ENCODE measurements around the gene SCYGR2.
"Not testable (repeated sequence)": the region's sequence is repeated elsewhere in the genome, so short reads cannot be mapped to it uniquely, and the experiment has no call there.

Gene SCYGR2, protein sequence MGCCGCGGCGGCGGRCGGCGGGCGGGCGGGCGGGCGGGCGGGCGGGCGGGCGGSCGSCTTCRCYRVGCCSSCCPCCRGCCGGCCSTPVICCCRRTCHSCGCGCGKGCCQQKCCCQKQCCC

GRCh38 chr2:227598835-227599503 lies at the start of gene SCYGR2:
SCYGR2 (plus strand) TSS chr2:227598893; CDS start chr2:227598893, 0 bp downstream.
- not testable (repeated sequence) for DNase-seq

DNA sequence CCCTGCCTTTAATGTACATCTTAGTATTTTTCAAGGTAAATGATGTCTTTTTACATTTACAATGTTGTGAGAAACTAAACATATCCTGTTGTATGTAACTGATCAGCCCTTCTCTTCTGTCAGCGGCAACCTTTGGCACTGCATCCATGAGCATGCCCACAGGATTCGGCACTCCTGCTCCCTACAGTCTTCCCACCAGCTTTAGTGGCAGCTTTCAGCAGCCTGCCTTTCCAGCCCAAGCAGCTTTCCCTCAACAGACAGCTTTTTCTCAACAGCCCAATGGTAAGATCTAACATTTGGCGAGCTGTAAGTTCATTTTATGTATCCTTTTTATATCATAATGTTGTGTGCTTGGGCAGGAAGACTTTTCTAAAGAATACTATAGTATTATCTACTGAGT lies 46.9 kb upstream of the SCYGR2 start:
- DNase-seq, result no peak

- no peak for DNase-seq
Measured at GRCh38 chr2:227562581-227562980, 36.1 kb upstream of the SCYGR2 start.

- DNase-seq, result no peak
Measured at GRCh38 chr2:227565080-227565479, 33.6 kb upstream of the SCYGR2 start.

- DNase-seq, result no peak
Measured at GRCh38 chr2:227566012-227566411, 32.7 kb upstream of the SCYGR2 start.

DNA sequence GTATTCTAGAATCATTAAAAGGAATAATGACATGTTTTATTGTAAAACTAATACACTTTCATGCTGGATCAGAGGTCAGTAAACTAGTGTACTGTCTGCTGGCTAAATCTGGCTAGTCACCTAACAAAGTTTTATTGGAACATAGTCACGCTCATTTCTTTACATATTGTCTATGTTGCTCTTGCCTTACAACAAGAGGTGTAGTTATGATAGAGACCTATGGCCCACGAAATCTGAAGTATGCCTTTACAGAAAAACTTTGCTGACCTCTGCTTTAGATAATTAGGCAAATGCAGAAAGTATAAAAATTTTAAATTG lies 29.9 kb upstream of the SCYGR2 start:
- DNase-seq, result no peak

- no peak for DNase-seq
Measured at GRCh38 chr2:227570615-227571014, 28.1 kb upstream of the SCYGR2 start.

DNA sequence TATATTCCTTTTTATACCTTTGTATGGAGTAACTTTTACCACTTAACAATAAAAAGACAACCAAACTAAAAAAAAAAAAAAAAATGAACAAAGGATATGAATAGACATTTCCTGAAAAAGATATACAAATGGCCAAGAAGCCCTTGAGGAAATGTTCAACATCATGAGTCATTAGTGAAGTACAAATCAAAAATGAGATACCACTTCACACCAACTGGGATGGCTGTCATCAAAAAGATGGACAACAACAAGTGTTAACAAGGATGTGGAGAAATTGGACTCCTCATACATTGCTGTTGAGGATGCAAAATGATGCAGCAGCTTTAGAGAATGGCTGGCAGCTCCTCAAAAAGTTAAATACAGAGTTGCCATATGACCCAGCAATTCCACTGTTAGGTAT lies 22.6 kb upstream of the SCYGR2 start:
- DNase-seq, result no peak

DNA sequence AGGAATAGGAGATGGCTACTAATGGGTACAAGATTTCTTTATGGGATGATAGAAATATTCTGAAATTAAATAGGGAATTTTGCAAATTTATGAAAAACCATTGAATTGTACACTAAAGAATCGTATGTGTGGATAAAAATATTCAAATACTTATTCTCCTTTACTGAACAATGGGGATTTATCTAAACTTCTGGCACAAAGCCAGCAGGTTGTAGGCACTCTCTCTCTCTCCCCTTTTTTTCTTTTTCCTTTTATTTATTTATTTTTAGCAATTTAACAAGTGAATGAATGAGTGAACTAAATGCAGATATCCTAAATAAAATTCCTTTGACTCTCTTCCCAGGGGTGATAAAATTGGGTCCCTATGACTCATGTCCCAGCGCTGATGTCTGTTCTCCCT lies 21.9 kb upstream of the SCYGR2 start:
- DNase-seq, result no peak

DNA sequence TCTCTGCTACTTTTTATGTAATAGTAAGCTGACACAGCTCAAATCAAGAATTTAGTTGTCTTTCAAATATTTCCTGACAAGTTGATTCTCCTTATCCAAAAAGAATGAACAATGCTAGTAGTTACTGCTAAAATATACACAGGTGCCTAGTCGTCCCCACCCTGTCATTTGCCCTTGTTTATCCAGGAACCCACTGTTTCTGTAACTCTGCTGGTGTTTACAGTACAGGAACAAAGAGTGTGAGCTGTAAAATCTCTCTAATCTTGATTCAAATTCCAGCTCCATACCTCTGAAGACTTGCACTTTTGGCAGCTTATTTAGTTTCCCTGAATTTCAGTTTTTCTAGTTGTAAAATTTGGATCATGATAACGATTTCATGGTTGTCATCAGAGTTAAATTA lies 21.1 kb upstream of the SCYGR2 start:
- DNase-seq, result no peak

- no peak for DNase-seq
Measured at GRCh38 chr2:227578642-227579041, 20.1 kb upstream of the SCYGR2 start.

GRCh38 chr2:227579791-227580190 lies 18.9 kb upstream of the SCYGR2 start:
- DNase-seq, result no peak

GRCh38 chr2:227582369-227582768 lies 16.3 kb upstream of the SCYGR2 start:
- no peak for DNase-seq

GRCh38 chr2:227592694-227593387 lies 5.9 kb upstream of the SCYGR2 start:
- DNase-seq, result no peak

DNA sequence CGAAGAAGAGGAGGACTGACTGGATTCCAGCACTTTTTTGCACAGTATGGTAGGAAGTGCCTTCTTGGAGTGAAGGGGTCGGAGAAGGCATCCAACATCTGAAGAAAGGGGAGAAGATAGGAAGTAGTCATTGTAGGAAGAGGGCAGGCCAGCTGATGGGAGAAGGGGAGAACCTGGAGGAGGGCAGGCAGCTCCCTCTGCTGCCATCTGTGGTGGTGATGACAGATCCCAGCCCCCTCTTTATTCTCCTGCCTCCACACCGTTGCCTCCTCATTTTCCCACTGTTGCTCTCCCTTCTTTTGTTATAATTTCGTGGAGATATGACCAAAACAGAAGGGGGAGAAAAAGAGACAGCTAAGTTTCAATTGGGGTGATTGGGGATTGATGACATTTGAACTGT lies 2.9 kb upstream of the SCYGR2 start:
- no peak for DNase-seq

GRCh38 chr2:227597036-227597435 lies 1.7 kb upstream of the SCYGR2 start:
- no peak for DNase-seq

DNA sequence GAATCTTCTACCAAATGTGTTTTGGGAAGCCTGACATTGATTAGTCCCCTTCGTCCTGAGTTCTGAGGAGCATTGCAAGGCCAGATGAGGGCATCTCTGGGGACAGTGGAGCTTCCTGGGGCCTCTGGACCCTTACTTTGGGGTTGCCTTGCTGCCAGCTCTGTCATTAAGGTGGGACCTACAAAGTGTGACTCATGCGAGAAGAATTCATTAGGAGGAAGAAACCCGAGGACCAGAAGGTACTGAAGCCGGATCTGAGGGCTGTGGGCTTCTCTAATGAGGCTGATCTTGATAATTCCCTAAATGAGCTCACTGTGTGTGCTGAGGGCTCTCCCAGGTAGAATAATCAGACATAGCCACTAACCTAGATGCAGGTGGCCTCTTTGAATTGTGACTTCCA lies 695 bp upstream of the SCYGR2 start:
- DNase-seq, result no peak

DNA sequence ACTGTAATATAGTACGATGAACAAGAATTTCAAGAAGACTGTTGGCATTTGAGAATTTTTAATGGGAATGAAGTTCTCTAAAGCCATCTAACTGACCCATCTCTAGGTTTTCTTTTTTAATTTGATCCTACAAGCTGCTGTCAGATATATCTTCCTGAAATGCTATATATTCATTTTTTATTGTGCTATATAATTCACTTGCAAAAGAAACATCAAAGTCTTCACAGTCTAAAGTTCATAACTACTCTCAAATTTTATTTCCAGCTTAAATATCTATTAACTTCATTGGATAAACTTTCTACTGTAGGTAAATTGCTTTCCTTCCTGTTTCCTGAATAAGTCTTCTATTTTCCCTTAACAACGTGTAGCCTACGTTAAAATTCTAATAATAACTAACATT lies 3.7 kb downstream of the SCYGR2 start:
- no peak for DNase-seq

DNA sequence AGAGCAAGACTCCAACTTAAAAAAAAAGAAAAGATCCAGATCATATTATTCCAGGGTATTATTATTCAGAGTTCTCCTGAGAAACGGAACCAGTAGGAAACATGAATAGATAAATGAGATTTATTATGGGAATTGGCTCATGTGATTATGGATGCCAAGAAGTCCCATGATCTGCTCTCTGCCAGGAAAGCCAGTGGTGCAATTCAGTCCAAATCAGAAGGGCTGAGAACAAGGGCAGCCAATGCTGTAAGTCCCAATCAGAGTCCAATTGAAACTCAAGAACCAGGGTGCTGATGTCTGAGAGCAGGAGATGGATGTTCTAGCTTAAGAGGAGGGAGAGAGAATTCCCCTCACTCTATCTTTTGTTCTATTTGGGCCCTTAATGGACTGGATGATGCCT lies 7.8 kb downstream of the SCYGR2 start:
- no peak for DNase-seq

- DNase-seq, result no peak
Measured at GRCh38 chr2:227607941-227608340, 9.2 kb downstream of the SCYGR2 start.

DNA sequence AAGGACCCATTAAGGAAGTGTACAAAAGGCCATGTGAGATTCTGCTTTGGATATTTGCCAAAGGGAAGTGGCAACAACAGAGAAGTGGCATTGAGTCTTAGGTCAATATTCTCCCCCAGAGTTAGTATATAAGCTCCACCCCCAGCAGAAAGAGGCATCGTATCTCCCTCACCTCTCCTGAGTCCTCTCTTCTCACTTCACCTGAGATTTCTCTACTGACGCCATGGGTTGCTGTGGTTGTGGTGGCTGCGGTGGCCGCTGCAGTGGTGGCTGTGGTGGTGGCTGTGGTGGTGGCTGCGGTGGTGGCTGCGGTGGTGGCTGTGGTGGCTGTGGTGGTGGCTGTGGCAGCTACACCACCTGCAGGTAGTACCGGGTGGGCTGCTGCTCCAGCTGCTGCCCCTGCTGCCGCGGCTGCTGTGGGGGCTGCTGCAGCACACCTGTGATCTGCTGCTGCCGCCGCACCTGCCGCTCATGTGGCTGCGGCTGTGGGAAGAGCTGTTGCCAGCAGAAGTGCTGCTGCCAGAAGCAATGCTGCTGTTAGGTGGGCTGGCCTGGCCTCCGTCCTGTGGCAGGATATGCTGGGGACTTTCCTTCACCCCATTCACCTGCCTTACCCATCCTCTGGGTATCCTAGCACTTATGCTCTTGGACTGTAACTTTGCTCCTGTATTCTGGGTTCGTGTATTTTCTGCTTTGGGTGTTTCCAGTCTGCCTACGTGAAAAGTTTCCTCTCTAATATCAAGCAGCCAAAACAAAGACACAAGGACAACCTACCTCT lies 10.1 kb downstream of the SCYGR2 start:
- DNase-seq, result no peak

DNA sequence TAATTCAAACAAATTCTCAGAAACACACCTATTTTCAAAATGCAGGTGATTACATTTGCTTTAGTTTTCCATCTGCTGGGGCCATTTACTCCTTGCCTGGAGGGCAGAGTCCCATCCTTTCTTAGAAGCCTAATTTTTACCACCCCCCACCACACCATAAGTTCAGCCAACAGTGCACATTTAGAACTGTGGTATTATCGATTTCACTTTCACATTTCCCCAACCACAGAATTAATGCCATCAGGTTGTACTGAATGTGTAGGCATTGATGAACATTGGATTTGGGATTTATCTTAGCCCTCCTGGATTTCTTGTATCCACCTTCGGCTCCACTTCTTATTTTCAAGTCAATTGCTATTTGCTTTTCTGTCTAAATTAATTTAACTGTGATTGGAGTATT lies 11.4 kb downstream of the SCYGR2 start:
- DNase-seq, result no peak

- DNase-seq, result peak; percentile 12
Measured at GRCh38 chr2:227612546-227613271, 14.0 kb downstream of the SCYGR2 start.
